HUDEP-2 (cell line): ENCODE data around the gene DNASE1.

ENCODE experiments used
- DNase-seq, 76 experiments: peaks; one replicate each; lab custom pipeline; 2025; ENCODE audit not compliant: unreplicated experiment in 76 of 76; lab: John Stamatoyannopoulos, UW

Gene DNASE1

DNA sequence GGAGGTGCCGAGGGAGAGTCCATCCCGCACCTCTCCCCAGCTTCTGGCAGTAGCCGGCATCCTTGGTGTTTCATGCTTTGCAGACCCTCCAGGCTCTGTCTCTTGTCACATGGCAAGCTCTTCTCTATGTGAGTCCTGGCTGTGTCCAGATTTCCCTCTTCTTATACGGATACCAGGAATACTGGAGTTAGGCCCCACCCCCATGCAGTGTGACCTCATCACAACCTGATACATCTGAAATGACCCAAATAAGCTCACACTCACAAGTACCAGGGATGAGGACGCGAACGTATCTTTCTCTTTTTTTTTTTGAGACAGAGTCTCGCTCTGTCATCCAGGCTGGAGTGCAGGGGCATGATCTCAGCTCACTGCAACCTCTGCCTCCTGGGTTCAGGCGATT, 39.6 kb downstream of the DNASE1 start:
- DNase-seq: no peak

DNA sequence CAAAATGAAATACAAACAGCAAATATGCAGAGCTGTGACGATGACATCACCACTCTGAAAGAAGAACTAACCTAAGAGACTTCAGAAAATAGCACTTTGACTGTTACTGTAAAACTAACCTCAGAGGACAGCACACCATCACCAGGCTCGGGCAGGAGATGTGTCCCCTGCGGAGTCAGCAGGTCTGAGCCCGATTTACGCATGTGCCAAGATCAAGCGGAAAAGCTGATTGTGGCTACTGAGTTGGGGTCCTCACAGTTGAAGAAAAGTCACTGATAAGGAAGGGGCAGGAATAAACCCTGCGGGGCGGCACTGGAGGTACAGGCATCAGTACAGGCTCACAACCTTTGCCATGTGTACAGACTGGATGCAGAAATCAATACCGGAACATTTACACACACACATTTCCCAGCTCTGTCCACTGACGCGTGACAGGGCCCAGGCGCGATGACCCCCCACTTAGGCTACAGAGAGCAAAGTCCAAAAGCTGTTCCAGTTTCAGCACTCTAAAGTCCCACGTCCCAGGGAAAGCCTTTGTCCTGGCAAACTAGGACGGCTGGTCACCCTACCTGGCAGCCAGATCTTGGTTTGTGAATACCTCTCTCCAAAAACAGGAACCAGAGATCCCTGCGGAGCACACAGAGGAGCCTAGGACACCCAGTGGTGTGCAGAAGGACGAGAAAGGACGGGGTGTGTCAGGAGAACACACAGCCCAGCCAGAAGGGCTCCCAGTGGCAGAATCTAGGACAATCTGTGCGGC, 41.3 kb downstream of the DNASE1 start:
- no peak for DNase-seq

DNA sequence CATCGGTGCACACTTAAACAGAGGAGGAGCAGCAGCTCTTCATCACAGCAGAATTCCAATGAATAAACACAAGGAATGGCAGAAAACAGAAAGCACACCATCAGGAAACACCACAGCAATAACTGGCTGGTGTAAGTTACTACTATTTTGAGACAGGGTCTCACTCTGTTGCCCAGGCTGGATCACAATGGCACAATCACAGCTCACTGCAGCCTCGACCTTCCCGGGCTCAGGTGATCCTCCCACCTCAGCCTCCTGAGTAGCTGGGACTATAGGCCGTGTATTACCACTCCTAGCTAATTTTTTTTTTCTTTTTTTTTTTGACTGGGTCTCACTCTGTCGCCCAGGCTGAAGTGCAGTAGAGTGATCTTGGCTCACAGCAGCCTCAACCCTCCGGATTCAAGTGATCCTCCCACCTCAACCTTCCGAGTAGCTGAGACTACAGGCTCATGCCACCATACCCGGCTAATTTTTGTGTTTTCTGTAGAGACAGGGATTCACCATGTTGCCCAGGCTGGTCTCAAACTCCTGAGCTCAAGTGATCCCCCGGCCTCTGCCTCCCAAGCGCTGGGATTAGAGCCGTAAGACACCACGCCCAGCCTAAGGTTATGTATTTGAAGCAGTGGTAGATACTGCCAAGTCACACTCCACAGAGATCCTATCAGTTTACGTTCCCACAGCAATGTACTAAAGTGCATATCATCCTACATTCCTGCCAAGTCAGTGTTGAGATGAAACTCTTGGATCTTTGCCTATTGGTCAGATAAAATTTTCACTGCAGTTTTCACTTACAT, 42.1 kb downstream of the DNASE1 start:
- DNase-seq: peak in 60 of 76 experiments; percentile 7 to 82 (median 52)

GRCh38 chr16:3698941-3699340, 44.5 kb downstream of the DNASE1 start:
- peak in 4 of 76 experiments; percentile 2 to 24 (median 14) for DNase-seq

- no peak for DNase-seq
Observed at GRCh38 chr16:3701531-3701930, 47.0 kb downstream of the DNASE1 start.

DNA sequence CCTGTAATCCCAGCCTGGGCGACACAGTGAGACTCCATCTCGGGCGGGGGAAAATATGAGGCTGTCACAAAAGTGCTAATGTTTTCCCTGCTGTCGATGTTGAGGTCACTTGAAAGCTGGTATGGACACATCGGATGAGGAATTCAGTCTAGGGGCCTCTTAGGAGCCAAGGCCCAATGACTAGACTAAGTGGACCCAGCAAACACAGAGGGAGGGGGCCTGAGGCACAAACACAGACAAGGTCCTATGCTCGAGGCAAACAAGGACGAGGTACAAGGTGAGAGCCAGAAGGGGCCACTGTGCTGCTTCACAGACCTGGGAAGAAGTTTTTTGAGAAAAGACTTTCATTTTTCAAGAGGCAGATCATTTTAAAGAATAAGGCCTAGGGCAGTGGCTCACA, 47.6 kb downstream of the DNASE1 start:
- no peak for DNase-seq

- DNase-seq: no peak
Observed at GRCh38 chr16:3706253-3707012, 51.9 kb downstream of the DNASE1 start.
